ENCODE data around the gene FALEC. TPM values are rescaled to one million over a fixed set of nuclear protein-coding genes. Genes with fewer than 3 reads are reported as not detected.

FALEC gene
- total RNA-seq, 1 donor from 2014 or later: not detected

- Histone ChIP-seq H3K36me3 (peaks cover 0 to 13% of the 10 kb centered on the region in 2 donors), H3K27ac (peak overlapping the region; percentile 100), H3K4me1 (peaks cover 72% of the 10 kb centered on the region), H3K4me3 (peak overlapping the region; percentile 48 to 72), H3K27me3 (no peaks in the 10 kb centered on the region), H3K9me3 (no peaks in the 10 kb centered on the region)
- DNase-seq (ENCODE audit: extremely low spot score in 2 of 2): no peak
- TF ChIP-seq POLR2A (IDR thresholded peaks at IDR 0.05) (no peak), CTCF (IDR thresholded peaks at IDR 0.05) (peak; percentile 47 to 84 (median 69))
- intact Hi-C loops (cut with DNase I): loop anchor here (5.0 kb wide), 1 partner anchor 67 kb away; the partner anchor contains the start of gene ENSA
These were observed 45.2 kb downstream of the FALEC start for GRCh38 chr1:150560576-150561253.

GRCh38 chr1:150561254-150561973 lies 45.9 kb downstream of the FALEC start:
- Histone ChIP-seq H3K27ac (peak overlapping the region; percentile 100), H3K4me3 (peak overlapping the region; percentile 48 to 72), H3K4me1 (peaks cover 79% of the 10 kb centered on the region), H3K36me3 (peaks cover 0 to 10% of the 10 kb centered on the region in 2 donors), H3K9me3 (no peaks in the 10 kb centered on the region), H3K27me3 (no peaks in the 10 kb centered on the region)
- intact Hi-C loops (cut with DNase I): loop anchor here (5.0 kb wide), 1 partner anchor 66 kb away; the partner anchor contains the start of gene ENSA
- TF ChIP-seq POLR2AphosphoS5 (IDR thresholded peaks at IDR 0.05; ENCODE audit: insufficient read depth in 1 of 2, low read depth in 1 of 2): peak; percentile 98 to 99
- peak in 1 of 3 experiments; percentile 16 for TF ChIP-seq CTCF (IDR thresholded peaks at IDR 0.05)
- TF ChIP-seq POLR2A (IDR thresholded peaks at IDR 0.05): peak in 1 of 2 donors; percentile 88
- peak in 1 of 2 donors; percentile 99 for DNase-seq (ENCODE audit: extremely low spot score in 2 of 2)

- H3K4me3 ChIP-seq: peak overlapping the region; percentile 48 to 72
- no peaks in the 10 kb centered on the region for H3K9me3 ChIP-seq
- DNase-seq (ENCODE audit: extremely low spot score in 2 of 2): no peak
- H3K27me3 ChIP-seq: no peaks in the 10 kb centered on the region
- intact Hi-C loops (cut with DNase I): loop anchor here (5.0 kb wide), 1 partner anchor 65 kb away; the partner anchor contains the start of gene ENSA
- peak overlapping the region; percentile 100 for H3K27ac ChIP-seq
- peak; percentile 29 to 91 for TF ChIP-seq POLR2AphosphoS5 (IDR thresholded peaks at IDR 0.05; ENCODE audit: insufficient read depth in 1 of 2, low read depth in 1 of 2)
- peak in 1 of 2 donors; percentile 64 for TF ChIP-seq POLR2A (IDR thresholded peaks at IDR 0.05)
- no peak for TF ChIP-seq CTCF (IDR thresholded peaks at IDR 0.05)
- peaks cover 85% of the 10 kb centered on the region for H3K4me1 ChIP-seq
- H3K36me3 ChIP-seq: peaks cover 0 to 4% of the 10 kb centered on the region in 2 donors
These were observed 46.5 kb downstream of the FALEC start for GRCh38 chr1:150561974-150562445.

- peaks cover 88% of the 10 kb centered on the region for H3K4me1 ChIP-seq
- intact Hi-C loops (cut with DNase I): loop anchor here (5.0 kb wide), 1 partner anchor 65 kb away; the partner anchor contains the start of gene ENSA
- TF ChIP-seq CTCF (IDR thresholded peaks at IDR 0.05): no peak
- TF ChIP-seq POLR2A (IDR thresholded peaks at IDR 0.05): no peak
- no peak for TF ChIP-seq POLR2AphosphoS5 (IDR thresholded peaks at IDR 0.05; ENCODE audit: insufficient read depth in 1 of 2, low read depth in 1 of 2)
These were observed 47.1 kb downstream of the FALEC start for GRCh38 chr1:150562446-150563339.

More at GRCh38 chr1:150562446-150563339, 47.1 kb downstream of the FALEC start:
- Histone ChIP-seq H3K27ac (peak overlapping the region; percentile 100), H3K9me3 (no peaks in the 10 kb centered on the region), H3K4me3 (peak overlapping the region; percentile 48 to 72), H3K36me3 (no peaks in the 10 kb centered on the region), H3K27me3 (no peaks in the 10 kb centered on the region)
- no peak for DNase-seq (ENCODE audit: extremely low spot score in 2 of 2)

Measured in vagina (tissue), 2 donors.